DND-41 (cell line): ENCODE results near the gene MEA1.

ENCODE experiments used
- ATAC-seq: fragments of 200-7000 bp; cut with Tn5 transposase; 3 replicates; pipeline ENCODE4 v1.9.1; 2021; ENCODE audit warnings: low read depth; ENCODE audit not compliant: insufficient read depth
- DNase-seq: peaks from one replicate; pipeline ENCODE4 v3.0.0-alpha.2; 2020
- H2AFZ ChIP-seq: 2 replicates; pipeline ENCODE4 v1.6.0; 2012; ENCODE audit warnings: low read depth, low read length
- H3K27ac ChIP-seq: 2 replicates; pipeline ENCODE4 v1.5.1; 2012; ENCODE audit warnings: low read length, inconsistent platforms
- H3K27me3 ChIP-seq: fragments of 200-600 bp; sonication (generic); 2 replicates; pipeline ENCODE4 v1.6.0; 2012; ENCODE audit warnings: low read length, mild to moderate bottlenecking, inconsistent platforms; ENCODE audit not compliant: insufficient read depth, poor library complexity
- H3K36me3 ChIP-seq: 2 replicates; pipeline ENCODE4 v1.5.1; 2012; ENCODE audit warnings: low read length, inconsistent platforms; ENCODE audit not compliant: insufficient read depth
- H3K4me1 ChIP-seq: 2 replicates; pipeline ENCODE4 v1.5.1; 2012; ENCODE audit warnings: mild to moderate bottlenecking, low read length; ENCODE audit not compliant: insufficient read depth
- H3K4me2 ChIP-seq: 2 replicates; pipeline ENCODE4 v1.6.0; 2012; ENCODE audit warnings: mild to moderate bottlenecking, moderate library complexity, low read length, inconsistent platforms; ENCODE audit not compliant: insufficient read depth
- H3K4me3 ChIP-seq, 2 experiments: fragments of 200-600 bp in 1 of 2; shearing (Covaris generic) in 1 of 2; 2 replicates each; pipeline ENCODE4 v1.5.1; 2012 to 2016; ENCODE audit warnings: inconsistent platforms in 2 of 2, low read length in 2 of 2, mild to moderate bottlenecking in 2 of 2, low read depth in 1 of 2, moderate library complexity in 1 of 2
- H3K79me2 ChIP-seq: 2 replicates; pipeline ENCODE4 v1.6.0; 2012; ENCODE audit warnings: low read length, inconsistent platforms; ENCODE audit not compliant: insufficient read depth
- H3K9ac ChIP-seq: 2 replicates; pipeline ENCODE4 v1.6.0; 2012; ENCODE audit warnings: low read depth, mild to moderate bottlenecking, inconsistent platforms, low read length, moderate library complexity
- H3K9me3 ChIP-seq: 2 replicates; pipeline ENCODE4 v1.5.1; 2012; ENCODE audit warnings: low read length, moderate library complexity, mild to moderate bottlenecking, inconsistent platforms; ENCODE audit not compliant: insufficient read depth, severe bottlenecking
- H4K20me1 ChIP-seq: 2 replicates; pipeline ENCODE4 v1.6.0; 2012; ENCODE audit warnings: low read length; ENCODE audit not compliant: insufficient read depth
- CTCF ChIP-seq: IDR thresholded peaks from 2 replicates; pipeline ENCODE4 v1.5.1; 2012; ENCODE audit warnings: borderline replicate concordance, low read length, moderate library complexity, mild to moderate bottlenecking; ENCODE audit not compliant: poor library complexity, severe bottlenecking; ENCODE audit errors: extremely low read depth
- EZH2 ChIP-seq: IDR thresholded peaks from 3 replicates; pipeline ENCODE4 v1.6.1; 2012; ENCODE audit warnings: borderline replicate concordance, low read depth, mild to moderate bottlenecking, moderate library complexity, low read length, inconsistent platforms; ENCODE audit not compliant: severe bottlenecking

The MEA1 gene

GRCh38 chr6:42973926-42974325 is 39.8 kb downstream of the MEA1 start:
- Histone ChIP-seq H3K27ac (no peak overlapping the region), H3K4me3 (no peak overlapping the region), H3K4me1 (peaks cover 21% of the 10 kb centered on the region), H3K36me3 (peaks cover 18% of the 10 kb centered on the region), H4K20me1 (peaks cover 8% of the 10 kb centered on the region; the same call in 1 of the 2 replicates), H3K4me2 (no peak overlapping the region), H3K27me3 (no peaks in the 10 kb centered on the region), H3K9me3 (no peaks in the 10 kb centered on the region), H3K79me2 (peaks cover 21% of the 10 kb centered on the region), H2AFZ (no peak overlapping the region), H3K9ac (no peak overlapping the region)
- TF ChIP-seq CTCF (no peak), EZH2 (no peak)
- DNase-seq (no peak), ATAC-seq (no peak)

GRCh38 chr6:42971746-42972327 is 41.9 kb downstream of the MEA1 start:
- no peaks in the 10 kb centered on the region for H3K27me3 ChIP-seq
- peaks cover 4% of the 10 kb centered on the region; the same call in 1 of the 2 replicates for H3K4me1 ChIP-seq
- 0 out of 2 replicates have a peak, but pooled peaks cover 2% of the 10 kb centered on the region for H4K20me1 ChIP-seq
- H3K79me2 ChIP-seq = peaks cover 2% of the 10 kb centered on the region
- peaks cover 30% of the 10 kb centered on the region for H3K36me3 ChIP-seq
- TF ChIP-seq CTCF = no peak
- TF ChIP-seq EZH2 = no peak
- no peaks in the 10 kb centered on the region for H3K9me3 ChIP-seq
- DNase-seq (no peak), ATAC-seq (no peak)
- no peak overlapping the region for H3K27ac ChIP-seq
- no peak overlapping the region for H3K4me3 ChIP-seq
- no peak overlapping the region for H3K9ac ChIP-seq
- H2AFZ ChIP-seq = no peak overlapping the region
- no peak overlapping the region for H3K4me2 ChIP-seq

GRCh38 chr6:42970871-42971612 is 42.7 kb downstream of the MEA1 start:
- peaks cover 37% of the 10 kb centered on the region for H3K36me3 ChIP-seq
- H3K27me3 ChIP-seq = no peaks in the 10 kb centered on the region
- H3K27ac ChIP-seq = no peak overlapping the region
- H3K4me3 ChIP-seq = no peak overlapping the region
- H3K79me2 ChIP-seq = no peaks in the 10 kb centered on the region
- H3K4me1 ChIP-seq = no peaks in the 10 kb centered on the region
- TF ChIP-seq EZH2 (no peak), CTCF (no peak)
- ATAC-seq (no peak; the same call in 2 of the 3 replicates), DNase-seq (no peak)
- H3K9ac ChIP-seq = no peak overlapping the region
- no peak overlapping the region for H3K4me2 ChIP-seq
- no peaks in the 10 kb centered on the region for H3K9me3 ChIP-seq
- H4K20me1 ChIP-seq = 0 out of 2 replicates have a peak, but pooled peaks cover 2% of the 10 kb centered on the region
- no peak overlapping the region for H2AFZ ChIP-seq
